Measurements from ENCODE around the gene KIAA1191. TPM values are rescaled to one million over a fixed set of nuclear protein-coding genes. Genes with fewer than 3 reads are reported as not detected.

KIAA1191 gene
- total RNA-seq (2014; rRNA removed; shearing (Covaris generic)) (27.5 and 33.3 TPM in 2 replicates), total RNA-seq (2022) (41.2 and 42.1 TPM in 2 replicates), Bru-seq, nascent RNA (percentile 72 among the genes with signal in this experiment), BruChase-seq, experiment 1, labeled RNA remaining after a 6-hour chase (percentile 80 among the genes with signal in this experiment), BruChase-seq, experiment 2, labeled RNA remaining after a 2-hour chase (percentile 85 among the genes with signal in this experiment)
- long read RNA-seq, transcript KIAA1191-201 (9 exons, 2,991 nt): major isoform, 17 of 64 reads
- long read RNA-seq, partial matches to known transcripts: 21 of 64 reads
- long read RNA-seq, other reads (novel, unspliced or antisense): 20 of 64 reads

DNA sequence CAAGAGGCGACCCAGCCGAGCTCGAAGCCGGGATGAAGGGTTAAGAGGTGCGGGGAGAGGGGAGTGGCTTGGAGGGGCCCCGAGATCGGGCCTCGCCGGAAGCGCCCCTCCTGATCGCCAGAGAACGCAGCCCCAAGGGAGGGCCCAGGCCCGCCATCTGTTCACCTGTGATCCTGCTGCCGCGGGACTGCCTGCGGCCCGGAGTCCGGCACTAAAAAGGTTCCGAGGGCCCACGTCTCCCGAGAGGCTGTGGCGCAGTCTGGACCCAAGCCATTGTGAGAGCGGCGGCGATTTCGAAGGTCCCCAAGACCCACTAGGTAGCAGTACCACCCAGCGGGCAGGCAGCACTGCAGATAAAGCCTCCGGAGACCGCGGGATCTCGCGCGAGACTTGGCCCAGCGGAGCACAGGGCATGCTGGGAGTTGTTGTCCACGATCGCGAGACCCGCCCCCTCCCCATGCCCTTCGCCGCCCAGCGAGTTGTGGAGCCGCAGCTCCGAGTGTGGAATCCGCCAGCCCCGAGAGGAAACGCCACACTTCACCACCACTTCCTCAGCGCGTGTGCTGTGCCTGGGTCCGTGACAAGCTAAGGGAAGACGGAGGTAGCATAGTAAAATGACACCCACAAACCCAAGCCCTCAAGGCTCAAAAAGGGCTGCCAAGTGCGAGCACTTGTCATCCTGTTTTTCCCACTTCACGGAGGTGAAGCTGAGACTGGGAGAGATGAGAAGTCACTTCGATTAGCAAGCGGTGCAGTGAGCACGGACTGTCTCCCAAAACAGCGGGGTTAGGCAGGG lies at the start of gene KIAA1191:
KIAA1191 (minus strand) TSS at position 328 of the 796 bp plus-strand sequence. CDS start 2,256 bp downstream, outside the sequence.
- peak within 1 kb of the TSS; percentile 93 for H2AFZ ChIP-seq (ENCODE audit: low read length)
- no peaks in the 10 kb centered on the region for H3K9me2 ChIP-seq (ENCODE audit: insufficient read depth, low read length)
- TF ChIP-seq, protein P1, sequence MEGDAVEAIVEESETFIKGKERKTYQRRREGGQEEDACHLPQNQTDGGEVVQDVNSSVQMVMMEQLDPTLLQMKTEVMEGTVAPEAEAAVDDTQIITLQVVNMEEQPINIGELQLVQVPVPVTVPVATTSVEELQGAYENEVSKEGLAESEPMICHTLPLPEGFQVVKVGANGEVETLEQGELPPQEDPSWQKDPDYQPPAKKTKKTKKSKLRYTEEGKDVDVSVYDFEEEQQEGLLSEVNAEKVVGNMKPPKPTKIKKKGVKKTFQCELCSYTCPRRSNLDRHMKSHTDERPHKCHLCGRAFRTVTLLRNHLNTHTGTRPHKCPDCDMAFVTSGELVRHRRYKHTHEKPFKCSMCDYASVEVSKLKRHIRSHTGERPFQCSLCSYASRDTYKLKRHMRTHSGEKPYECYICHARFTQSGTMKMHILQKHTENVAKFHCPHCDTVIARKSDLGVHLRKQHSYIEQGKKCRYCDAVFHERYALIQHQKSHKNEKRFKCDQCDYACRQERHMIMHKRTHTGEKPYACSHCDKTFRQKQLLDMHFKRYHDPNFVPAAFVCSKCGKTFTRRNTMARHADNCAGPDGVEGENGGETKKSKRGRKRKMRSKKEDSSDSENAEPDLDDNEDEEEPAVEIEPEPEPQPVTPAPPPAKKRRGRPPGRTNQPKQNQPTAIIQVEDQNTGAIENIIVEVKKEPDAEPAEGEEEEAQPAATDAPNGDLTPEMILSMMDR (conservative IDR thresholded peaks at IDR 0.05; ENCODE audit: low read length): peak; percentile 60
- TF ChIP-seq EZH2phosphoT487 (IDR thresholded peaks at IDR 0.05; ENCODE audit: borderline replicate concordance, low read depth, low read length): no peak
- no peaks in the 10 kb centered on the region for H3K9me3 ChIP-seq (ENCODE audit: low read length)
- BruUV-seq (replicated peaks): no TSS peak
- H3K4me3 ChIP-seq (ENCODE audit: low read depth, low read length, poor library complexity, severe bottlenecking): peak within 1 kb of the TSS; percentile 91
- peak; percentile 92 for DNase-seq (ENCODE audit: low spot score)
- H3K79me2 ChIP-seq (ENCODE audit: insufficient read depth, low read depth, low read length): peaks cover 23% of the 10 kb centered on the region
- H3K4me1 ChIP-seq (ENCODE audit: insufficient read depth, low read length, poor library complexity, severe bottlenecking): peaks cover 21% of the 10 kb centered on the region
- POLR2A ChIA-PET: interaction anchor here (0.5 to 2.5 kb wide), 13 partner anchors 8 to 1792 kb away, joined by 3 to 9 read pairs (median 4); partner anchors contain the start of genes HIGD2A, NHP2, NOP16 and RNF44
- H3K4me2 ChIP-seq (ENCODE audit: low read length): peak within 1 kb of the TSS; percentile 93
- CTCF ChIA-PET (ENCODE audit: unreplicated experiment): interaction anchor here (0.6 kb wide), 2 partner anchors 18 to 21 kb away, joined by 3 to 9 read pairs; no protein-coding TSS in a partner anchor
- intact Hi-C loops (cut with micrococcal nuclease; ENCODE audit: unreplicated experiment): no loop called here
- peaks cover 29% of the 10 kb centered on the region for H3K36me3 ChIP-seq (ENCODE audit: insufficient read depth, low read length)
- H3K27ac ChIP-seq (ENCODE audit: low read depth, low read length, poor library complexity, severe bottlenecking): peak within 1 kb of the TSS; percentile 35
- H4K20me1 ChIP-seq (ENCODE audit: insufficient read depth, low read length): no peaks in the 10 kb centered on the region

DNA sequence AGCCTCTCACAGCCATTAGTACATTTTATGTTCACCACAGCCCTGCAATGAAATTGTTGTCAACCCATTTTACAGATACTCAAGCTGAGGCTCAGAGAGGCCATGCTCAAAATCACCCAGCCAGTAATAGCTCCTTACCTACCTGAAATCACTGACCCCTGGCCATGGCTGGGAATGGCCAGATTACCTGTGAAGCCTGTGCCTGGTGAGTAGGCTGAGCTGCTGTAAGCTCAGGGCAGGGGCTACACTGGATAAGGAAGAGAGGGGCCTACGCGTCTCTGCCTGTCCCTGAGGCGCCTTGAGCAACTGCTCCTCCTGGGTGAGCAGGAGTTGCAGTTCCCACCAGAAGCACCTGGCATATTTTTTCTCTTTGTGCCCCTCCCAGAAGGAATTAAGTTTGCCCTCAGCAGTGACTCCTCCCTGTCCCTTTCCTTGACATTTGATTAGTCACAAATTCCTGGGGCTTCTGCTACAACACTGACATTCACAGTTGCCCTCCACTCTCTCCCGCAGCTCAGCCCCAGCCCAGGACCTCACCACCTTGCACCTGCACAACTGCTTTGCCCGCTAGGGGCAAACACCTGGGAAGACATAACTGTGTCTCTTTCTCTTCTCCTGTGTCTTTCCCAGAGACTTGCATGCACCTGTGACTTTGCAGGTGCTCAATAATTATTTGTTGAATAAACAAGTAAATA lies 49.1 kb upstream of the KIAA1191 start:
- Histone ChIP-seq H2AFZ (ENCODE audit: low read length) (no peak overlapping the region), H3K9me2 (ENCODE audit: insufficient read depth, low read length) (no peaks in the 10 kb centered on the region), H3K4me3 (ENCODE audit: low read depth, low read length, poor library complexity, severe bottlenecking) (no peak overlapping the region), H3K36me3 (ENCODE audit: insufficient read depth, low read length) (peaks cover 22% of the 10 kb centered on the region; the same call in 1 of the 2 replicates), H3K4me1 (ENCODE audit: insufficient read depth, low read length, poor library complexity, severe bottlenecking) (peaks cover 16% of the 10 kb centered on the region), H3K4me2 (ENCODE audit: low read length) (no peak overlapping the region), H3K9me3 (ENCODE audit: low read length) (no peaks in the 10 kb centered on the region), H3K27ac (ENCODE audit: low read depth, low read length, poor library complexity, severe bottlenecking) (no peak overlapping the region), H4K20me1 (ENCODE audit: insufficient read depth, low read length) (no peaks in the 10 kb centered on the region), H3K79me2 (ENCODE audit: insufficient read depth, low read depth, low read length) (peaks cover 8% of the 10 kb centered on the region; the same call in 1 of the 2 replicates)
- TF ChIP-seq, protein P1 (conservative IDR thresholded peaks at IDR 0.05; ENCODE audit: low read length): peak; percentile 60
- TF ChIP-seq EZH2phosphoT487 (IDR thresholded peaks at IDR 0.05; ENCODE audit: borderline replicate concordance, low read depth, low read length): no peak
- no TSS peak for BruUV-seq (replicated peaks)
- ChIA-PET POLR2A (no interaction called here), CTCF (ENCODE audit: unreplicated experiment) (no interaction called here)
- DNase-seq (ENCODE audit: low spot score): no peak
- intact Hi-C loops (cut with micrococcal nuclease; ENCODE audit: unreplicated experiment): no loop called here
